Stimulated activated CD4-positive, alpha-beta T cell treated with anti-CD3 and anti-CD28 coated beads, Interleukin-4, amount 100 ng/mL, for 24 hours (primary cell): ENCODE measurements around the gene RAD18.

Experiments used
- DNase-seq: peaks from one replicate; pipeline ENCODE4 v3.0.0-alpha.2; 2020

Gene RAD18

GRCh38 chr3:8856721-8857120, 106.6 kb downstream of the RAD18 start:
- no peak for DNase-seq

GRCh38 chr3:8856071-8856470, 107.2 kb downstream of the RAD18 start:
- DNase-seq: no peak

DNA sequence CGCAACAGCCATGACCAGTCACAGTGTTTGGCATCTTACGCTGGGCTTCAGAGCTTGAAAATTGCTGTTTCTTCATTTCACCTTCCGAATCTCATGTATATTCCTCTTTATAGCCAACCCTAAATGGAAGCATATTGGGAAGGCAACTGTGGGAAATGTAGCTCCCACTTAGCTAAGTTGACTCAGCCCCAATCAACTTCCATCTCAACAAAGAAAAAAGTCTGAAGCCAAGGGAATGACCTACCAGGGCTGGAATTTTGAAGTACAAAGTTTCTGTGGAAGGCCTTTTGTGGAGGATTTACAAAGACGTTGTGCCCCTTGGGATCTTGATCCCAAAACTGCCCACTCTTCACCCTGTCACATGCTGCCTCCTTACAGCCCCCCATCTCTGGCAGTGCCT, 108.6 kb downstream of the RAD18 start:
- DNase-seq: no peak

DNA sequence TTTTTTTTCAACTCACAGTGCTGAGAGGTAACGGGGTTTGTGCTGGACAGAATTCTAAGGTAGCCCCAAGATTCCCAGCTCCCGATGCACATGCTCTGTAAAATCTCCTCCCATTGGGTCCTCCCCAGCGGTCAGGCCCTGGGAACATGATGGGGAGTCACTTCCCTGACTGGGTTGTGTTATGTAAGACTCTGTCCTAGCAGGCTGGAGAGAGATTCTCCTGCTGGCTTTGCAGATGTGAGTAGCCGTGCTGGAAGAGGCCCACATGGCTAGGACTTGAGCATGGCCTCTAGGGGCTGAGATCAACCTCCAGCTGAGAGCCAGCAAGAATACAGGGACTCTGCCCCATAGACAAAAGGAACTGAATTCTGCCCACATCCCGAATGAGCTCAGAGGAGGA, 110.2 kb downstream of the RAD18 start:
- no peak for DNase-seq

GRCh38 chr3:8852511-8852910, 110.8 kb downstream of the RAD18 start:
- DNase-seq: no peak

DNA sequence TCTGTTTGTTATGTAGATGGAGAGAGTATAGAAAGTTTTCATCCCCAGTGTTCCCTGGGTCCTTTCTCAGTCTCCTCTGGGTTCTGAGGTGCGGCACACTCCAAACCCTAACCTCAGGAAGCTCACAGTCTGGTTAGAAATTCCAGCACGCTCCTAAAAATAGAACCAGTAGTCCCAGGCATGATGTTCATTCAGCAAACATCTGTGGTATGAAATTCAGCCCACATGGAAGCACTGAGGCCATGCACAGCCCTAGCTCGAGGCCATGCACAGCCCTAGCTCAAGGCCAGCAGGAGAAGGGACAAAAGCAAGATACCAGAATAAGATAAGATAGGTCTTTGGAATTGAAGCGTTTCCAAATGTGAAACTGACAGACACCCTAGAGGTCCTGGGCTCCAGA, 111.6 kb downstream of the RAD18 start:
- no peak for DNase-seq

- no peak for DNase-seq
These were observed 114.6 kb downstream of the RAD18 start for GRCh38 chr3:8848696-8849131.

- no peak for DNase-seq
These were observed 116.0 kb downstream of the RAD18 start for GRCh38 chr3:8847317-8847716.

- DNase-seq: no peak
These were observed 117.1 kb downstream of the RAD18 start for GRCh38 chr3:8846176-8846575.

- no peak for DNase-seq
These were observed 117.6 kb downstream of the RAD18 start for GRCh38 chr3:8845641-8846040.

DNA sequence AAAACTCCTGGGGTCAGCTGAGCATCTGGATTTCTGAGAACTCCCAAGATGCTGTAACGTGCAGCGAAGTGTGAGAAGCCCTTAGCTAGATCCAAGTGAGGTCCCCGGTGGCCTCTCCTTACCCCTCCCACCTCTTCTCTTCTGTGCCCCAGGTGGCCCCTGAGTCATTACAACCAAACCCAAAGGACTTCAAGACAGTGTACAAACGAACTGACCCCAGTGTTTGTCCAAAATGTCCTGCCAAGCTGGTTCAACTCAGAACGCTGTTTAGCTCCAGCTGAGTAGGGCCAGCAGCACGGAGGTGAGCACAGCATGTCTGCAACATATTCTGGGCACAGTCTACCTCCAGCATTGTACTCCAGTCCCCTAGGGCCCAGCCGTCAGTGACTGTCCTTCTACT, 119.9 kb downstream of the RAD18 start:
- DNase-seq: no peak

DNA sequence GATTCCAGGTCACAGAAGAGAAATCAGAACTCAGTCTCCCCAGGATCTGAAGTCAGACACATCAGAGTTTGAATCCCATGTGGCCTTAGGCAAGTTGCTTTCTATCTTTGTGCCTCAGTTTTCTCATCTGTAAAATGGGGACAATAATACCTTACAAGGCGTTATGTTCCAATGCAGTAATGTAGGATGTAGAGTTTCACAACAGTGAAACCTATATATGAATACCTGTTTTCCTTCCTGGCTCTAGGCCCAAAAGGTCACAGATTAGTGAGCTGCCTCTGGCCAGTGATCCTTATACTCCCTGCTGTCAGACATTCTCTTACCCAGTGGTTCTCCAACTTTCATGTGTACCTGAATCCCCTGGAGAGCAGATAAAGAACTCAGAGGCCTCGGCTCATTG, 121.0 kb downstream of the RAD18 start:
- no peak for DNase-seq

DNA sequence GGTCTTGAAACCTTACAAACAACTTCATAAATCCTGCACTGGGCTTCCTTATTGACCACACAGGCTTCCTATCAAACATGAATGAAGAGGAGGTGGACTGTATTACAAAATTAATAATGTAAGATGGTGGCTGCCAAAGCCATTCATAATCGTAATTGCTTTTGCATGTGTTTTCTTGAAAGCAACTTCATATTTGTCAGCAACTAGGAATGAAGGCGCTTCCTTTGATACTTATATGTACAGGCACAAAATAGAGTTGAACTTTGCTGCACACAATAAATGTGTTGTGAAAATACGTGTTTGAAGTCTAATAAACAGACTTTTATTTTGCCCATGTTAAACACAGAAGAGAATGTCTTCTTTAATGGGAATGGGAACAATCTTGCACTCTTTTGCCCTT, 121.8 kb downstream of the RAD18 start:
- no peak for DNase-seq

DNA sequence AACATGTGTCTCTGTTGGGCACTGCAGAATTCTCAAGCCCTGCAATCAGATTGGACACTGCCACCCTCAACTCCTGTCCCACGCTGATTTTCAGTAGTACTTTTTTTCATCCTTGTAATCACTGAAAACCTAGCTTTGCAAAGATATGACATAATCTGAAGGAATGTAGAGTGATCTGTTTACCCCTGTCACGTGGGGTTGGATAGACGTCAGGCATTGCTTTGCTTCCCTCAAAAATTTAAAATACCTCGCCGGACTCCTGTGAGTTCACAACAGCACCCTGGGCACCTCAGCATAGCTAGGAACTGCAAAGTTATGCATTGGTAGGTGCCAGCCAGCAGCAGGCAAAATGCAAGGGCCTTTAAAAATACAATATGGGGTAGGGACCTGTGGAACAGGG, 122.7 kb downstream of the RAD18 start:
- no peak for DNase-seq

GRCh38 chr3:8839607-8840325, 123.5 kb downstream of the RAD18 start:
- DNase-seq: no peak

- no peak for DNase-seq
These were observed 124.4 kb downstream of the RAD18 start for GRCh38 chr3:8838765-8839423.

DNA sequence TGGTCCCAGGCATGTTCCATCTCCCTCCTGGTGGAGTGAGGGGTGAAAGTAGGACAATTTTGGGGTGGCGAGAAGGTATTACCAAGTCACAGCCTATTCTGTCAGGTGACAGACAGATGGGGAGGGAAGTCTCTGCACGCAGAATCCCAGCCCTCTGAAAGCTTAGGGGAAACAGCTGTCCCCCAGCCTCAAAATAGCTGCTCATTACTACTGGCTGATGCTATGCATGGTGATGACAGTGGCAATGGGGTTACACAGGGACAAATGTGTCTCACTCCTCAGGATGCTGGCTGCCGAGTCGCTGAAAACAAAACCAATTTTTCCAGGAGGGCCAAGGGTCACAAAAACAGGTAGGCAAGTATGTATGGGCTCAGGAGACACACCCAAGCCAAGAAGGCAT, 125.0 kb downstream of the RAD18 start:
- no peak for DNase-seq

- no peak for DNase-seq
These were observed 126.1 kb downstream of the RAD18 start for GRCh38 chr3:8837162-8837561.

- DNase-seq: no peak
These were observed 127.2 kb downstream of the RAD18 start for GRCh38 chr3:8836096-8836495.

GRCh38 chr3:8835385-8835784, 127.9 kb downstream of the RAD18 start:
- DNase-seq: no peak

DNA sequence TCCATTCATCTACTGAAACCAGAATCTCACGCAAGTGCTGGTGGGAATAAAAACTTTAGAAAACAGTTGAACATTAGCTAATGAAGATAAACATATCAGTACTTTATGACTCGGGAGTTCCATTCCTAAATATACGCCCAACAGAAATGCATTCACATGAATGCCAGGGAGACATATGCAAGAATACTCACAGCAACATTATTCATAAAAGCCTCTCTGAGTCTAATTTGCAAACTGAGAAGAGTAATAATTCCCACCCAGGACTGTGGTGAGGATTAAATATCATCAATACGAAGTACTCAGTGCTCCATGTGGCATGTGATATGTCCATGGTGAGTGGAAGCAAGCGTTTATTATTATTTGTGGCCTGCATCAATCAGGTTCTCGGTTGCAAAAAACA, 128.3 kb downstream of the RAD18 start:
- DNase-seq: no peak

GRCh38 chr3:8827641-8828040, 135.6 kb downstream of the RAD18 start:
- DNase-seq: no peak
